ENCODE data around the gene TSR3.
A peak's percentile ranks its signal among the peaks of the same experiment; 100 is the strongest.

Gene TSR3

GRCh38 chr16:1364510-1364909, 12.8 kb upstream of the TSR3 start (continued):
- no peak for TF ChIP-seq CREB5 (CRISPR knock-in tag; IDR thresholded peaks at IDR 0.05; ENCODE audit: low read depth)
- TF ChIP-seq GLIS3 (CRISPR knock-in tag; IDR thresholded peaks at IDR 0.05) = no peak
- no peak for TF ChIP-seq OSR1 (CRISPR knock-in tag; IDR thresholded peaks at IDR 0.05)

- peak; percentile 86 for ATAC-seq
- TF ChIP-seq ISL1 (CRISPR knock-in tag; IDR thresholded peaks at IDR 0.05) = no peak
- TF ChIP-seq TOX (CRISPR knock-in tag; IDR thresholded peaks at IDR 0.05; ENCODE audit: borderline replicate concordance) = no peak
These were observed 11.9 kb upstream of the TSR3 start for GRCh38 chr16:1363501-1364041.

- TF ChIP-seq CSDC2 (CRISPR knock-in tag; IDR thresholded peaks at IDR 0.05) = no peak
- no peak for TF ChIP-seq ZFP3 (CRISPR knock-in tag; IDR thresholded peaks at IDR 0.05)
- TF ChIP-seq ESRRG (CRISPR knock-in tag; IDR thresholded peaks at IDR 0.05) = no peak
- TF ChIP-seq TOX (CRISPR knock-in tag; IDR thresholded peaks at IDR 0.05; ENCODE audit: borderline replicate concordance) = no peak
- ATAC-seq = no peak
These were observed 11.1 kb upstream of the TSR3 start for GRCh38 chr16:1362807-1363206.

- TF ChIP-seq OSR1 (CRISPR knock-in tag; IDR thresholded peaks at IDR 0.05) (no peak), ARNTL (CRISPR knock-in tag; IDR thresholded peaks at IDR 0.05; ENCODE audit: borderline replicate concordance, low read depth) (no peak), ZNF8 (CRISPR knock-in tag; IDR thresholded peaks at IDR 0.05) (no peak), ZC3H10 (CRISPR knock-in tag; IDR thresholded peaks at IDR 0.05) (no peak), ZNF70 (CRISPR knock-in tag; IDR thresholded peaks at IDR 0.05) (no peak), ZNF565 (CRISPR knock-in tag; conservative IDR thresholded peaks at IDR 0.05; ENCODE audit: low read depth) (no peak), PATZ1 (CRISPR knock-in tag; IDR thresholded peaks at IDR 0.05; ENCODE audit: borderline replicate concordance) (no peak), PPARA (CRISPR knock-in tag; IDR thresholded peaks at IDR 0.05; ENCODE audit: borderline replicate concordance) (no peak), POU6F1 (CRISPR knock-in tag; IDR thresholded peaks at IDR 0.05; ENCODE audit: borderline replicate concordance, low read depth) (no peak), CREB5 (CRISPR knock-in tag; IDR thresholded peaks at IDR 0.05; ENCODE audit: low read depth) (no peak), RARB (CRISPR knock-in tag; IDR thresholded peaks at IDR 0.05) (no peak), ESRRG (CRISPR knock-in tag; IDR thresholded peaks at IDR 0.05) (no peak), ZFP3 (CRISPR knock-in tag; IDR thresholded peaks at IDR 0.05) (no peak)
- no peak for ATAC-seq
These were observed 10.1 kb upstream of the TSR3 start for GRCh38 chr16:1361685-1362360.

- no peak for ATAC-seq
- no peak for TF ChIP-seq OSR1 (CRISPR knock-in tag; IDR thresholded peaks at IDR 0.05)
- TF ChIP-seq ZNF8 (CRISPR knock-in tag; IDR thresholded peaks at IDR 0.05) = no peak
- no peak for TF ChIP-seq CREB5 (CRISPR knock-in tag; IDR thresholded peaks at IDR 0.05; ENCODE audit: low read depth)
- TF ChIP-seq PPARA (CRISPR knock-in tag; IDR thresholded peaks at IDR 0.05; ENCODE audit: borderline replicate concordance) = no peak
- TF ChIP-seq TSHZ2 (CRISPR knock-in tag; IDR thresholded peaks at IDR 0.05) = no peak
- no peak for TF ChIP-seq ZFP3 (CRISPR knock-in tag; IDR thresholded peaks at IDR 0.05)
- TF ChIP-seq POU6F1 (CRISPR knock-in tag; IDR thresholded peaks at IDR 0.05; ENCODE audit: borderline replicate concordance, low read depth) = no peak
These were observed 6.4 kb upstream of the TSR3 start for GRCh38 chr16:1357906-1358566.
